ENCODE results near the gene CNTNAP1. TPM values are rescaled to one million over a fixed set of nuclear protein-coding genes. Genes with fewer than 3 reads are reported as not detected.
"Not testable (repeated sequence)": the region's sequence is repeated elsewhere in the genome, so short reads cannot be mapped to it uniquely, and the experiment has no call there.

Gene CNTNAP1
- total RNA-seq, 1 donor from 2014 or later = 15.1 TPM

DNA sequence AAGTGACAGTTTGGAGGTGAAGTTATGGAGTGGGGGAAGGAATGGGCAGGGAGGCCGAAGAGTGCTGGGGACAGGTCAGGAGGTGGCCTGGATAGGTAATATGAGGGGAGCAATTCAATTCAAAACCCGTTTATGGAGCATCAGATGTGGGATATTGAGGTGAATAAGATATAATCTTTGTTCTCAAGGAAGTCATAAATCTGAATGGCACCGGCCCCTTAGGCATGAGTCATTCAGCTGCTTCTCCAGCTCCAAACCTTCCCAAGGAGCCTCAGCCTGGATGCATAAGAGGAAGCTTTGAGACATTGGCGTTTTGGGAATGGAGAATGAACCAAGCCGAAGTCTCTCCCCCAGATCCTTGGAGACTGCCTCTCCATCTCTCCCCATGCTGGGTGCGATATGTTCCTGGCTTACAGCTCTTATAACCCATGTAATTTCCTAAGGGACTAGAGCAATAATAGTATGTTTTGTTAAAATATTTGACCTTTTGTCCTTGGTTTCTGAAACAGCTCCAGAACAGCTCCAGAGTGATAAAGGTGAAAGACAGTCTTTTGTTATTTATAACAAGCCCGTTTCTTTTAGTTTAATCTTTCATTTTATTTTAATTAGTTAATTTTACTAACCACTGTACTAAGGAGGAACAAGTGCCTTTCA lies 21.5 kb upstream of the CNTNAP1 start:
- peak overlapping the region; percentile 81 for H3K4me3 Mint-ChIP-seq

GRCh38 chr17:42665581-42666001 lies 16.7 kb upstream of the CNTNAP1 start:
- Histone ChIP-seq H3K9ac (no peak overlapping the region), H4K20me1 (ENCODE audit: low read depth) (peaks cover 8% of the 10 kb centered on the region), H3K4me3 (no peak overlapping the region), H3K79me2 (ENCODE audit: low read depth) (no peaks in the 10 kb centered on the region), H3K9me3 (ENCODE audit: low read depth) (no peaks in the 10 kb centered on the region), H3K36me3 (no peaks in the 10 kb centered on the region), H3K4me1 (peaks cover 11% of the 10 kb centered on the region), H3F3A (ENCODE audit: low read depth) (peaks cover 19% of the 10 kb centered on the region), H3K4me2 (no peak overlapping the region), H3K27ac (no peak overlapping the region), H2AFZ (replicated peaks) (no peak overlapping the region), H3K27me3 (peaks cover 5% of the 10 kb centered on the region)
- Mint-ChIP-seq H3K36me3 (peaks cover 36% of the 10 kb centered on the region), H3K27ac (no peak overlapping the region), H3K4me1 (peaks cover 13% of the 10 kb centered on the region), H3K9me3 (no peaks in the 10 kb centered on the region), H3K27me3 (ENCODE audit: insufficient read depth, low read depth) (peaks cover 7% of the 10 kb centered on the region), H3K4me3 (no peak overlapping the region)
- no peak for DNase-seq (ENCODE audit: low spot score)
- no peak for TF ChIP-seq EZH2 (IDR thresholded peaks at IDR 0.05)
- no peak for TF ChIP-seq EZH2phosphoT487 (IDR thresholded peaks at IDR 0.05)
- TF ChIP-seq, protein P1, sequence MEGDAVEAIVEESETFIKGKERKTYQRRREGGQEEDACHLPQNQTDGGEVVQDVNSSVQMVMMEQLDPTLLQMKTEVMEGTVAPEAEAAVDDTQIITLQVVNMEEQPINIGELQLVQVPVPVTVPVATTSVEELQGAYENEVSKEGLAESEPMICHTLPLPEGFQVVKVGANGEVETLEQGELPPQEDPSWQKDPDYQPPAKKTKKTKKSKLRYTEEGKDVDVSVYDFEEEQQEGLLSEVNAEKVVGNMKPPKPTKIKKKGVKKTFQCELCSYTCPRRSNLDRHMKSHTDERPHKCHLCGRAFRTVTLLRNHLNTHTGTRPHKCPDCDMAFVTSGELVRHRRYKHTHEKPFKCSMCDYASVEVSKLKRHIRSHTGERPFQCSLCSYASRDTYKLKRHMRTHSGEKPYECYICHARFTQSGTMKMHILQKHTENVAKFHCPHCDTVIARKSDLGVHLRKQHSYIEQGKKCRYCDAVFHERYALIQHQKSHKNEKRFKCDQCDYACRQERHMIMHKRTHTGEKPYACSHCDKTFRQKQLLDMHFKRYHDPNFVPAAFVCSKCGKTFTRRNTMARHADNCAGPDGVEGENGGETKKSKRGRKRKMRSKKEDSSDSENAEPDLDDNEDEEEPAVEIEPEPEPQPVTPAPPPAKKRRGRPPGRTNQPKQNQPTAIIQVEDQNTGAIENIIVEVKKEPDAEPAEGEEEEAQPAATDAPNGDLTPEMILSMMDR (IDR thresholded peaks at IDR 0.05) = no peak

More for the DNA sequence above, 21.5 kb upstream of the CNTNAP1 start:
- no peak overlapping the region for H3K9ac ChIP-seq
- H3K4me1 ChIP-seq = peaks cover 4% of the 10 kb centered on the region
- no peak overlapping the region for H3K4me3 ChIP-seq
- no peak overlapping the region for H3K27ac ChIP-seq
- peaks cover 4% of the 10 kb centered on the region for H3F3A ChIP-seq (ENCODE audit: low read depth)
- H4K20me1 ChIP-seq (ENCODE audit: low read depth) = peaks cover 4% of the 10 kb centered on the region
- Mint-ChIP-seq H3K27me3 (ENCODE audit: insufficient read depth, low read depth) (peaks cover 3% of the 10 kb centered on the region), H3K9me3 (no peaks in the 10 kb centered on the region), H3K36me3 (peaks cover 18% of the 10 kb centered on the region), H3K4me1 (peaks cover 14% of the 10 kb centered on the region), H3K27ac (no peak overlapping the region)
- no peaks in the 10 kb centered on the region for H3K27me3 ChIP-seq
- no peaks in the 10 kb centered on the region for H3K79me2 ChIP-seq (ENCODE audit: low read depth)
- no peak overlapping the region for H3K4me2 ChIP-seq
- H2AFZ ChIP-seq (replicated peaks) = no peak overlapping the region
- TF ChIP-seq EZH2phosphoT487 (IDR thresholded peaks at IDR 0.05) (no peak), EZH2 (IDR thresholded peaks at IDR 0.05) (no peak)
- TF ChIP-seq, protein P1 (IDR thresholded peaks at IDR 0.05) = no peak
- H3K9me3 ChIP-seq (ENCODE audit: low read depth) = no peaks in the 10 kb centered on the region
- DNase-seq (ENCODE audit: low spot score) = no peak
- no peaks in the 10 kb centered on the region for H3K36me3 ChIP-seq

DNA sequence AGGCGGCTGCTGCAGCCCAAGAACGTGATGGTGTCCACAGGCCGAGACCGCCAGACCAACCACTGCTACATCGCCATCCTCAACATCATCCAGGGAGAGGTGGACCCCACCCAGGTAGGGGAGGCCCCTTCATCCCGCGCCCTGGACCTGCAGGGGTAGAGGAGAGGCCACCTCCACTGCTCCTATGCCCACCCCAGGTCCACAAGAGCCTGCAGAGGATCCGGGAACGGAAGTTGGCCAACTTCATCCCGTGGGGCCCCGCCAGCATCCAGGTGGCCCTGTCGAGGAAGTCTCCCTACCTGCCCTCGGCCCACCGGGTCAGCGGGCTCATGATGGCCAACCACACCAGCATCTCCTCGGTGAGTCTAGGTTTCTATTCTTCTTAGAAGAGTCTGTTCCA lies 16.2 kb upstream of the CNTNAP1 start:
- not testable (repeated sequence) for H3K9me3 ChIP-seq (ENCODE audit: low read depth); H3K27ac ChIP-seq; H3K4me3 Mint-ChIP-seq; H3K36me3 ChIP-seq; H3K9me3 Mint-ChIP-seq; H3K4me3 ChIP-seq; H3K27ac Mint-ChIP-seq; DNase-seq (ENCODE audit: low spot score); H3K79me2 ChIP-seq (ENCODE audit: low read depth); H2AFZ ChIP-seq (replicated peaks); H3K27me3 Mint-ChIP-seq (ENCODE audit: insufficient read depth, low read depth); H3K9ac ChIP-seq; H3K4me2 ChIP-seq
- Histone ChIP-seq H3K4me1 (peaks cover 11% of the 10 kb centered on the region), H4K20me1 (ENCODE audit: low read depth) (peaks cover 13% of the 10 kb centered on the region), H3F3A (ENCODE audit: low read depth) (peaks cover 24% of the 10 kb centered on the region), H3K27me3 (peaks cover 10% of the 10 kb centered on the region)
- Mint-ChIP-seq H3K36me3 (peaks cover 36% of the 10 kb centered on the region), H3K4me1 (peaks cover 15% of the 10 kb centered on the region)
